SKM-1 treated with dmso at 0.1 percent for 144 hours (cell line): Measurements from ENCODE around the gene ACADVL.

ENCODE experiments used
- DNase-seq: peaks from one replicate; lab custom pipeline; 2025; ENCODE audit not compliant: unreplicated experiment; lab: John Stamatoyannopoulos, UW

Gene ACADVL

GRCh38 chr17:7250695-7251627 lies 31.2 kb downstream of the ACADVL start:
- DNase-seq: no peak

- DNase-seq: peak; percentile 92
Measured at GRCh38 chr17:7251661-7252175, 32.0 kb downstream of the ACADVL start, which contains the start of gene CTDNEP1. Gene CTDNEP1, minus strand, starts transcription at chr17:7251734. Its CDS starts 438 bp downstream, at chr17:7251296.

DNA sequence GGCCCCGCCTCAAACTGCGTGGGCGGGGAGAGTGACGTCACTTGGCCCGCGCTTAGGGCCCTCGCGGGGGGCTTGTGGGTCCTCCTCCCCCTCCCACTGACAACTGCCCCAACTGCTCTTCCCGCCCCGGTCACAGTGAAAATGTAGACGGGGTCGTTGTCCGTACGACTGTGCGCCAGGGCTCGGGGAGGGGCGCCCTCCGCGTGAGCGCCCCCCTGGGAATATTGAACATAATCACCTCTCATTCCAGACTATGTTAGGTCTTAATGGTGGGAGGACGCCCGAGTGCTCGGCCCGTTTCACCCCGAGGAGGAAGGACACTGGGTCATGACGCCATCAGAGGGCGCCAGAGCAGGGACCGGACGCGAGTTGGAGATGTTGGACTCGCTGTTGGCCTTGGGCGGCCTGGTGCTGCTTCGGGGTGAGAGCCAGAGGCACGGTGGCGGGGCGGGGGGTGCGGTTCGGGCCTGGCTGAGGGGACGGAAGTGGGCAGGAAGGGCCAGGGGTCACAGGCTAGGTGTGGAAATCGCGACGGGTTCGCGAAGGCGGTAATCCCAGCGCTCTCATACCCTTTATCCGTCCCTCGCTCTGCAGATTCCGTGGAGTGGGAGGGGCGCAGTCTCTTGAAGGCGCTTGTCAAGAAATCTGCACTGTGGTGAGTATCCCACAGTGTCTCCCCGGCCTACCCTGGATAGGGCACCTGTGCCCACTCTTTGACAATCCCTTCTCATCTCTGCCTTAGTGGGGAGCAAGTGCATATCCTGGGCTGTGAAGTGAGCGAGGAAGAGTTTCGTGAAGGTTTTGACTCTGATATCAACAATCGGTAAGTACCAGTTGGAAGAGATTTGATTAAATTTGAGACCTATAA lies 32.7 kb downstream of the ACADVL start, which contains the start of gene ELP5:
Gene ELP5 (plus strand): TSS at position 40 of the 868 bp plus-strand sequence. CDS start 336 bp downstream, at position 376.
- peak; percentile 46 for DNase-seq

- DNase-seq: no peak
Measured at GRCh38 chr17:7253082-7253481, 33.3 kb downstream of the ACADVL start.

- no peak for DNase-seq
Measured at GRCh38 chr17:7254511-7254910, 34.8 kb downstream of the ACADVL start.

- DNase-seq: no peak
Measured at GRCh38 chr17:7256766-7257456, 37.2 kb downstream of the ACADVL start.

- DNase-seq: no peak
Measured at GRCh38 chr17:7258731-7259554, 39.2 kb downstream of the ACADVL start.

- DNase-seq: no peak
Measured at GRCh38 chr17:7259555-7259889, 39.8 kb downstream of the ACADVL start.

DNA sequence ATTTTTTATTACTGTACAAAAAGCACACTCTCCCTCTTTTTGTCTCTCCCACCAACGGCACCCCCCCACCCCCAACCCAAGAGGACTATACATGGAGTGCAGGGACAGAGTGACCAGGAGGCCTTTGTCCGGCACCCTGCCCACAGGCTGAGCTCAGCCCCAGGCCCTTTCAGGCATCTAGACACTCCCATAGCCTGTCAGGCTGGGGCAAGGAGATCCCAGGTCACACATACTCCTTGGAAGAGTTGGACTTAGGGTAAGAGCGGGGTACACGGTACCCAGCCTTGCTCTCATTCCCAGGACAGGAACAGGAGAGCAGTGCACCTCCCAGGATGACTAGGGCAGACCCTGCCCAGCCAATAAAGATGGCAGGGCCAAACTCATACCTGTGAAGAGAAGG lies 40.4 kb downstream of the ACADVL start:
- DNase-seq: no peak

DNA sequence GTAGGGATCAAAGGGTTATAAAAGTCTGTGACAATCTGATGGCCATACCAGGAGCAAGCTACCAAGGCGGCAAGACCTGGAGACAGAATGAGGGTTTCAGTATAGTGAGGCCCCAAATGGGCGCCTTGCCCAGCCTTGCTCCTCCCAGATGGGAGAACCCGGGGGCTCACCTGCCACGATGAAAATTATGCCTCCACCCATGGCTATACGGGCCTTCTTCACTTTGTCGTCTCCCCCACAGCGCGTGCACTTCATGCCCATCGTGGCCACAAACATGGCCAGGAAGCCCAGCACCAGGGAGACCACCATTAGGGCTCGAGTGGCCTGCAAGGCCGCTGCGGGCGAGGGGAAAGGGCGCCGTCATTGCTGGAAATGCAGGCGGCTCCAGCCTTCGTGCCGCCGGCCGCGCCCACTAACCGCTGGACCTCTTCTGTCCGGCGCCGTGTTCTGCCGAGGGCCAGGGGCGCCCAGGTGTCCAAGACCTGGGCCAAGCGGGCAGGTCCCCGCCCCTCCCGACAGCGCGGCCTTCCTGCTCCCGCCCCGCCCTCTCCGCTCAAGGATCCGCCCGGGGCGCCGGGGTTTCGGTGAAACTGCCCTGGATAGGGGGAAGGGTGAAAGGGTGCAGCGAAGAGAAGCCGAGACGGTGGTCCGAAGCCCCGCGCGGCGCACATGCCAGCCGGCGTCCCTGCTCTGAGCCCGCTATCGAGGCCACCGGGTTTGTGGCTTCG lies 41.1 kb downstream of the ACADVL start:
- DNase-seq: no peak

- no peak for DNase-seq
Measured at GRCh38 chr17:7261379-7262191, 41.8 kb downstream of the ACADVL start.

DNA sequence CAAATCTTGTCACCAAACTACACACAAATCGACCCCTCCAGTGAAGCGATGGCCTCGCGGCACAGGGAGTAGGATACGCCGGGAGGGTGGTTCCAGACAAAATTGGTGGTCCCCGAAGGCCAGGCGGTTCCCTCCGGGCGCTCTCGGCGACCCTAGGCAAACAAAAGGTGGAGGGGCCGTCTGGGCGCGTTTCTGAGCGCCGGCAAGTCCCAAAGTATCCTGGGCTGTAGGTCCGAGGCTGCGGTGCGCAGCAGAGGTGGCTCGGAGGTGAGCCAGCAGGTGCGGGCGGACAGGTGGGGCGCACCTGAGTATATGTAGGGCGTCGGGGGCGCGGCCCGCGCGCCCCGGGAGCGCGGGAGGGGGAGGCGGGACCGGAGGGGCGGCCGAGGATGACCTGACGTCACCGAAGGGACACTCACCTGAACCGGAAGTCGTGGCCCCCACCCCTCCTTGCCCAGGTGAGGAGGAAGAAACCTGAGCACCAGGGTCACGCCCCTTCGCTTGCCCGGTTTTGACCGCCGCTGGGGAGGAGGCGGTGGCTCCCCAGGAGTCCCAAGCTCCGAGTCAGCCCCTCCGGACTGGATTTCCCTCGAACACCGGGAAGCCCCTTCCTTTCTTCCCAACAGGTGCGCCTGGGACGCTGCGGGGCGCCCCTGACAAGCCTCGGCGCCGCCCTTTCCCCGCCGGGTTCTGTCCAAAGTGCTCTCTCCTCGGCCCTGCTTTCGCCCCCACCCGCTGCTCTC lies 42.6 kb downstream of the ACADVL start, which contains the start of gene CLDN7:
Gene CLDN7 (minus strand): TSS at position 287 of the 743 bp plus-strand sequence. CDS start 435 bp downstream, outside the sequence.
- DNase-seq: no peak

DNA sequence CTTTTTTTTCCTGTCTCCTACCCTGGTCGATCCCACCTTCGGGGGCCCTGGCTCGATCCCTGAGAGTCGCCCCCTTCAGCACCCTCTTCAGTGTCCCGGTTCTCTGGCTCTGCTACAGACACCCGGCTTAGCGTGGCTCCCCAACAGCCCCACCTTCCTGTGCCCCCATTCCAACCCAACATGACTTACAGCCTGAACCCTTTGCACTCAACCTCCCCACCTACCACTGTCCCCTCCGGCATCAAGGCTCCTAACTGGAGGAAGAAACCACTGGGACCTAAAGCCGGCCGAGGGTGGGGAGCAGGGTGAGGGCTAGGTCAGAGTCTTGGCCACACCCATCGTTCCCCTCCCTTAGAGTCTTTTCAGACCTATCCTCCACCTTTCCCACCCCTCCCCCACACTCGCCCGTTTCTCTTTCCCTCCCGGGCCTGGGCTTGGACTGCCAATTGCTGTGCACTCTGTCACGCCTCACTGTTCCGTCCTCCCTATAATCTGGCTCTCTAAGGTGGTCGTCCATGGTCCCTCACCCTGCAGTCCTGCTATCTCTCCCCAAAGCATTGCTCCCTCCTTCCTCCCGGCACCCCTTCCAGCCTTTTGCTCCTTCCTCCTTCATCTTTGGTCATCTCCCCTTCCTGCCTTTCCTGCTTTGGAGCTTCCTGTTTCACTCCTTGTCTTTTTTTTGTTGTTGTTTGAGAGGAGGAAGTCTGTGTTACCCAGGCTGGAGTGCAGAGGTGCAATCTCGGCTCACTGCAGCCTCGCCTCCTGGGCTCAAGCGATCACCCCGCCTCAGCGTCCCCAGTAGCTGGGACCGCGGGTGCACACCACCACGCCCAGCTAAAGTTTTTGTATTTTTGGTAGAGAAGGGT lies 43.4 kb downstream of the ACADVL start:
- no peak for DNase-seq

GRCh38 chr17:7263801-7264078 lies 44.0 kb downstream of the ACADVL start:
- DNase-seq: no peak

- DNase-seq: no peak
Measured at GRCh38 chr17:7266784-7267183, 47.0 kb downstream of the ACADVL start.
